Osteoblast (primary cell): ENCODE measurements around the gene TFDP1. TPM values are rescaled to one million over a fixed set of nuclear protein-coding genes. Genes with fewer than 3 reads are reported as not detected.

Experiments used
- DNase-seq: peaks from one replicate; pipeline ENCODE4 v3.0.0; 2011; ENCODE audit warnings: low spot score, mixed read lengths; ENCODE audit not compliant: insufficient read length; ENCODE audit errors: missing footprints
- H2AFZ ChIP-seq: 2 replicates; pipeline ENCODE4 v1.6.0; 2011; ENCODE audit warnings: mild to moderate bottlenecking, low read length
- H3K27ac ChIP-seq: 2 replicates; pipeline ENCODE4 v1.5.1; 2011; ENCODE audit warnings: mild to moderate bottlenecking, low read depth, low read length, moderate library complexity
- H3K27me3 ChIP-seq: 2 replicates; pipeline ENCODE4 v1.6.0; 2012; ENCODE audit warnings: mild to moderate bottlenecking, control low read depth, inconsistent platforms, low read length, moderate library complexity; ENCODE audit not compliant: insufficient read depth
- H3K36me3 ChIP-seq: 2 replicates; pipeline ENCODE4 v1.5.1; 2011; ENCODE audit warnings: mild to moderate bottlenecking, low read length, control low read depth, moderate library complexity; ENCODE audit not compliant: insufficient read depth
- H3K4me1 ChIP-seq: 2 replicates; pipeline ENCODE4 v1.5.1; 2011; ENCODE audit warnings: mild to moderate bottlenecking, low read length, control low read depth, moderate library complexity; ENCODE audit not compliant: insufficient read depth
- H3K4me2 ChIP-seq: 2 replicates; pipeline ENCODE4 v1.6.0; 2011; ENCODE audit warnings: mild to moderate bottlenecking, low read length; ENCODE audit not compliant: insufficient read depth
- H3K4me3 ChIP-seq: fragments of 200-600 bp; sonication (generic); 3 replicates; pipeline ENCODE4 v1.5.1; 2012; ENCODE audit warnings: mild to moderate bottlenecking, low read length, inconsistent platforms; ENCODE audit not compliant: insufficient read depth
- H3K79me2 ChIP-seq: 2 replicates; pipeline ENCODE4 v1.6.0; 2012; ENCODE audit warnings: mild to moderate bottlenecking, low read length, control low read depth, inconsistent platforms; ENCODE audit not compliant: insufficient read depth
- H3K9me3 ChIP-seq: 2 replicates; pipeline ENCODE4 v1.5.1; 2011; ENCODE audit warnings: low read depth, low read length, control low read depth
- H4K20me1 ChIP-seq: 2 replicates; pipeline ENCODE4 v1.6.0; 2012; ENCODE audit warnings: mild to moderate bottlenecking, low read length, control low read depth; ENCODE audit not compliant: insufficient read depth
- CTCF ChIP-seq: IDR thresholded peaks from 2 replicates; pipeline ENCODE4 v1.5.1; 2011; ENCODE audit warnings: mild to moderate bottlenecking, low read depth, low read length, moderate library complexity; ENCODE audit errors: extremely low read depth
- total RNA-seq: library from RNA; depleted of rRNA; stranded (reverse); fragments of >200 nt; gene quantifications from 2 replicates; pipeline ENCODE4 v1.2.3, GENCODE V29; 2012

Gene TFDP1
- total RNA-seq, 1 donor = 56.8 TPM

GRCh38 chr13:113672002-113672651, 87.6 kb downstream of the TFDP1 start:
- Histone ChIP-seq H3K9me3 (no peaks in the 10 kb centered on the region), H2AFZ (no peak overlapping the region)
- TF ChIP-seq CTCF = no peak

More at GRCh38 chr13:113672002-113672651, 87.6 kb downstream of the TFDP1 start:
- Histone ChIP-seq H3K4me3 (no peak overlapping the region), H3K27me3 (no peaks in the 10 kb centered on the region), H3K27ac (no peak overlapping the region), H4K20me1 (no peaks in the 10 kb centered on the region), H3K4me1 (no peaks in the 10 kb centered on the region), H3K4me2 (no peak overlapping the region), H3K36me3 (no peaks in the 10 kb centered on the region), H3K79me2 (no peaks in the 10 kb centered on the region)
- peak; percentile 48 for DNase-seq

Other genes starting within 250 kb of the TFDP1 start
- 0.29 and 0.36 TPM in 2 replicates for gene GRTP1, start 220.6 kb upstream of the TFDP1 start, total RNA-seq
- gene ADPRHL1, start 131.3 kb upstream of the TFDP1 start, total RNA-seq = 3.8 and 5.1 TPM in 2 replicates
- gene DCUN1D2, start 94.0 kb upstream of the TFDP1 start, total RNA-seq = 12.1 and 14.8 TPM in 2 replicates
- gene ATP4B, start 73.4 kb downstream of the TFDP1 start, total RNA-seq = not detected in 2 replicates
- not detected in 2 replicates for gene GRK1, start 82.5 kb downstream of the TFDP1 start, total RNA-seq
- gene TMEM255B, start 174.5 kb downstream of the TFDP1 start, total RNA-seq = 1.8 and 2.9 TPM in 2 replicates